ENCODE data around the gene FAM47B. TPM values are rescaled to one million over a fixed set of nuclear protein-coding genes. Genes with fewer than 3 reads are reported as not detected.

Gene FAM47B
- total and polyA plus RNA-seq, 2 of the 8 experiments (the other 6 are each of a cell fraction or from before 2014, with no cell fraction given), result not detected

- no peak overlapping the region for H2AK5ac ChIP-seq (ENCODE audit: low read depth, low read length)
- H3K4me1 ChIP-seq (replicated peaks in 1 of 4; ENCODE audit: control insufficient read depth in 3 of 4, insufficient read depth in 4 of 4, low read length in 3 of 4), result no peaks in the 10 kb centered on the region
- no peak overlapping the region for H3K23ac ChIP-seq (ENCODE audit: insufficient read length)
- H3K79me2 ChIP-seq (ENCODE audit: control insufficient read depth in 1 of 2, insufficient read depth in 2 of 2, low read length in 2 of 2), result no peaks in the 10 kb centered on the region
- H2AFZ ChIP-seq (ENCODE audit: low read length), result no peak overlapping the region
- no peaks in the 10 kb centered on the region for H3K79me1 ChIP-seq (ENCODE audit: low read depth, low read length)
- FAIRE-seq, result no peak
- no peak overlapping the region for H3K4ac ChIP-seq (replicated peaks; ENCODE audit: insufficient read length, low read depth, low read length)
- no peak overlapping the region for H3K4me2 ChIP-seq (ENCODE audit: insufficient read depth in 1 of 2, low read depth in 2 of 2, low read length in 2 of 2)
- H3K56ac ChIP-seq (replicated peaks; ENCODE audit: insufficient read length, low read depth, low read length), result no peak overlapping the region
- H3K27ac ChIP-seq (ENCODE audit: low read depth, low read length), result no peak overlapping the region
- H2BK12ac ChIP-seq (ENCODE audit: low read depth, low read length), result no peak overlapping the region
- no peaks in the 10 kb centered on the region for H3K23me2 ChIP-seq (ENCODE audit: low read depth, low read length)
- no peak overlapping the region for H4K8ac ChIP-seq (ENCODE audit: extremely low read depth, insufficient read depth, low read length)
- H3K14ac ChIP-seq (ENCODE audit: insufficient read length), result no peak overlapping the region
- no peak overlapping the region for H3K4me3 ChIP-seq (ENCODE audit: extremely low read depth in 1 of 4, insufficient read depth in 2 of 4, low read depth in 3 of 4, low read length in 4 of 4)
- no peaks in the 10 kb centered on the region for H3K36me3 ChIP-seq (ENCODE audit: control insufficient read depth in 2 of 4, insufficient read depth in 4 of 4, low read length in 3 of 4)
- H3K27me3 ChIP-seq (replicated peaks in 1 of 4; ENCODE audit: control insufficient read depth in 3 of 4, extremely low read depth in 1 of 4, insufficient read depth in 3 of 4, low read length in 3 of 4), result no peaks in the 10 kb centered on the region
- H4K20me1 ChIP-seq (replicated peaks in 1 of 2; ENCODE audit: control insufficient read depth in 1 of 2, insufficient read depth in 2 of 2, low read length in 2 of 2), result peaks cover 0 to 2% of the 10 kb centered on the region in 2 experiments
- H4K5ac ChIP-seq (ENCODE audit: insufficient read length, low read depth, low read length), result no peak overlapping the region
- H2BK20ac ChIP-seq (ENCODE audit: low read length), result no peak overlapping the region
- POLR2A ChIA-PET (ENCODE audit: partially characterized antibody), result no interaction called here
- H4K91ac ChIP-seq (replicated peaks; ENCODE audit: insufficient read length, low read length), result no peak overlapping the region
- H3K18ac ChIP-seq (ENCODE audit: extremely low read depth, low read length), result no peak overlapping the region
- no peak for DNase-seq (ENCODE audit: low read depth in 1 of 2, low spot score in 2 of 2)
- H3K9me3 ChIP-seq (ENCODE audit: insufficient read depth in 2 of 2, low read depth in 1 of 2, low read length in 1 of 2), result no peaks in the 10 kb centered on the region
- H2BK120ac ChIP-seq (replicated peaks; ENCODE audit: low read depth, low read length), result no peak overlapping the region
- H3K9ac ChIP-seq (replicated peaks in 1 of 4; ENCODE audit: extremely low read depth in 1 of 4, low read depth in 3 of 4, low read length in 3 of 4), result no peak overlapping the region
- H2BK5ac ChIP-seq (ENCODE audit: low read depth, low read length), result no peak overlapping the region
- WGBS, 2 experiments (ENCODE audit: extremely low coverage in 1 of 2, insufficient coverage in 1 of 2, insufficient read length in 1 of 2, insufficient replicate concordance in 2 of 2, low coverage in 1 of 2, low lambda C conversion rate in 2 of 2, missing lambda C conversion rate in 1 of 2), result 90% methylated on average over 2 of the region's 2 CpGs; no CpG with 5 or more reads in 1 of the 2 experiments
- H2BK15ac ChIP-seq (ENCODE audit: low read length), result no peak overlapping the region
- CTCF ChIA-PET (ENCODE audit: partially characterized antibody), result interaction anchor here (1.2 kb wide), 1 partner anchor 9 kb away, joined by 5 read pairs; no protein-coding TSS in a partner anchor
- no peak for TF ChIP-seq MAX (IDR thresholded peaks at IDR 0.05)
- TF ChIP-seq SRF (IDR thresholded peaks at IDR 0.05; ENCODE audit: low read depth, low read length), result no peak
- no peak for TF ChIP-seq JUND (IDR thresholded peaks at IDR 0.05; ENCODE audit: low read length)
- no peak for TF ChIP-seq CTBP2 (IDR thresholded peaks at IDR 0.05; ENCODE audit: borderline replicate concordance, insufficient read depth, insufficient read length, low read length)
Measured at GRCh38 chrX:34927866-34928265, 14.7 kb upstream of the FAM47B start.
